Neural progenitor cell (in vitro differentiated cells): ENCODE measurements around the gene SYT1. TPM values are rescaled to one million over a fixed set of nuclear protein-coding genes. Genes with fewer than 3 reads are reported as not detected.
A peak's percentile ranks its signal among the peaks of the same experiment; 100 is the strongest.

ENCODE experiments used
- DNase-seq: peaks from one replicate; pipeline ENCODE4 v3.0.0-alpha.2; 2016; ENCODE audit warnings: low spot score
- H2AFZ ChIP-seq: fragments of 200-600 bp; sonication (generic); replicated peaks from 2 replicates; pipeline ENCODE4 v1.6.1; 2016; ENCODE audit warnings: antibody characterized with exemption
- H3F3A ChIP-seq: fragments of 200-600 bp; sonication (generic); 2 replicates; pipeline ENCODE4 v1.6.1; 2016; ENCODE audit warnings: antibody characterized with exemption, low read depth
- H3K27ac ChIP-seq: fragments of 200-600 bp; sonication (generic); 2 replicates; pipeline ENCODE4 v1.5.1; 2016; ENCODE audit warnings: mild to moderate bottlenecking
- H3K27me3 ChIP-seq: fragments of 200-600 bp; sonication (generic); 2 replicates; pipeline ENCODE4 v1.6.1; 2016; ENCODE audit warnings: mild to moderate bottlenecking, moderate library complexity
- H3K36me3 ChIP-seq: fragments of 200-600 bp; sonication (generic); 2 replicates; pipeline ENCODE4 v1.5.1; 2016
- H3K4me1 ChIP-seq: fragments of 200-600 bp; sonication (generic); 2 replicates; pipeline ENCODE4 v1.6.1; 2016; ENCODE audit warnings: mixed run types
- H3K4me2 ChIP-seq: fragments of 200-600 bp; sonication (generic); 2 replicates; pipeline ENCODE4 v1.6.1; 2016
- H3K4me3 ChIP-seq: fragments of 200-600 bp; sonication (generic); 2 replicates; pipeline ENCODE4 v1.5.1; 2016
- H3K79me2 ChIP-seq: fragments of 200-600 bp; sonication (generic); 2 replicates; pipeline ENCODE4 v1.6.1; 2016; ENCODE audit warnings: low read depth
- H3K9ac ChIP-seq: fragments of 200-600 bp; sonication (generic); 2 replicates; pipeline ENCODE4 v1.6.1; 2016
- H3K9me3 ChIP-seq: fragments of 200-600 bp; sonication (generic); 2 replicates; pipeline ENCODE4 v1.5.1; 2016; ENCODE audit warnings: low read depth
- H4K20me1 ChIP-seq: fragments of 200-600 bp; sonication (generic); 2 replicates; pipeline ENCODE4 v1.6.1; 2016; ENCODE audit warnings: low read depth
- H3K27ac Mint-ChIP-seq: 3 replicates; pipeline ENCODE4 v1.8.0; 2021; ENCODE audit warnings: mixed read lengths
- H3K27me3 Mint-ChIP-seq: 2 replicates; pipeline ENCODE4 v1.8.0; 2022; ENCODE audit warnings: low read depth, mild to moderate bottlenecking, inconsistent platforms, moderate library complexity, mixed read lengths; ENCODE audit not compliant: insufficient read depth
- H3K36me3 Mint-ChIP-seq: 3 replicates; pipeline ENCODE4 v1.8.0; 2021; ENCODE audit warnings: mixed read lengths
- H3K4me1 Mint-ChIP-seq: 3 replicates; pipeline ENCODE4 v1.8.0; 2021; ENCODE audit warnings: mixed read lengths
- H3K4me3 Mint-ChIP-seq: 3 replicates; pipeline ENCODE4 v1.8.0; 2021; ENCODE audit warnings: mild to moderate bottlenecking, moderate library complexity, mixed read lengths
- H3K9me3 Mint-ChIP-seq: 3 replicates; pipeline ENCODE4 v1.8.0; 2020; ENCODE audit warnings: mixed read lengths
- EZH2 ChIP-seq: fragments of 200-600 bp; sonication (generic); IDR thresholded peaks from 2 replicates; pipeline ENCODE4 v1.6.1; 2017; ENCODE audit warnings: antibody characterized with exemption, mild to moderate bottlenecking, moderate library complexity
- EZH2phosphoT487 ChIP-seq: fragments of 200-600 bp; sonication (generic); IDR thresholded peaks from 2 replicates; pipeline ENCODE4 v1.6.1; 2017; ENCODE audit warnings: antibody characterized with exemption
- total RNA-seq: library from RNA; depleted of rRNA; stranded (reverse); fragments of >200 nt; gene quantifications from 2 replicates; pipeline ENCODE4 v1.2.3, GENCODE V29; 2015; ENCODE audit warnings: low replicate concordance
- TF ChIP-seq, protein P1 (sequence below): fragments of 200-600 bp; sonication (generic); IDR thresholded peaks from 2 replicates; pipeline ENCODE4 v1.5.1; 2017; ENCODE audit warnings: antibody characterized with exemption, mild to moderate bottlenecking

SYT1 gene
- total RNA-seq, 1 donor from 2014 or later = 36.9 TPM

DNA sequence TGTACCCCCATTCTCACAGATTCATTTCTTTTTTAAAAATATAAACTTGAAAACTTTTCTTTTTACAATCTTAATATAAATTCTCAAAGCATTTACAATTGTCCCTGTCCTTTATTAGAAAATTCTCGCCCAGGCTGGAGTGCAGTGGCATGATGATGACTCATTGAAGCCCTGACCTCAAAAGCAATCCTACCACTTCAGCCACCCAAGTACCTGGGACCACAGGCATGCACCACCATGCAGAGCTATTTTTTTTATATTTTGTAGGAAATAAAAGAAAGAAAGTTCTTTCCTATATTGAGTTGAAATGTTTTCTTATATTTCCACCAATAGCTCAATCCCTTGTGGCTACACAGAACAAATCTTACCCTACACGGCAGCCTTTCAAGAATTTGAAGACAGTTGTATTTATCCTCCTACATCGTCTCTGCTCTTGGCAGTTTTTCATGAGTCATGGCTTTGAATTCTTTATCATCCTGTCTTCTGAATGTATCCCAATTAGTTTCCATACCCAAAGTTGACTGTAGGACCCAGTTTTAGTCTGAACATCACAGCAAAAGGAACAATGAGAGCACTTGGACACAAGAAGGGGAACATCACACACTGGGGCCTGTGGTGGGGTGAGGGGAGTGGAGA is 52.4 kb downstream of the SYT1 start:
- H3K4me2 ChIP-seq = no peak overlapping the region
- no peaks in the 10 kb centered on the region for H3K9me3 ChIP-seq
- H3K27me3 ChIP-seq = no peaks in the 10 kb centered on the region
- Mint-ChIP-seq H3K4me1 (peaks cover 6% of the 10 kb centered on the region), H3K27ac (peak overlapping the region; percentile 4), H3K36me3 (no peaks in the 10 kb centered on the region), H3K27me3 (no peaks in the 10 kb centered on the region), H3K4me3 (no peak overlapping the region), H3K9me3 (no peaks in the 10 kb centered on the region)
- no peak overlapping the region for H3K4me3 ChIP-seq
- no peak for DNase-seq
- H3K9ac ChIP-seq = no peak overlapping the region
- H3K36me3 ChIP-seq = no peaks in the 10 kb centered on the region
- H3K79me2 ChIP-seq = peaks cover 4% of the 10 kb centered on the region
- no peak overlapping the region for H2AFZ ChIP-seq
- H3F3A ChIP-seq = no peaks in the 10 kb centered on the region
- no peaks in the 10 kb centered on the region for H3K4me1 ChIP-seq
- H3K27ac ChIP-seq = no peak overlapping the region
- TF ChIP-seq EZH2phosphoT487 (no peak), EZH2 (no peak)
- TF ChIP-seq, protein P1, sequence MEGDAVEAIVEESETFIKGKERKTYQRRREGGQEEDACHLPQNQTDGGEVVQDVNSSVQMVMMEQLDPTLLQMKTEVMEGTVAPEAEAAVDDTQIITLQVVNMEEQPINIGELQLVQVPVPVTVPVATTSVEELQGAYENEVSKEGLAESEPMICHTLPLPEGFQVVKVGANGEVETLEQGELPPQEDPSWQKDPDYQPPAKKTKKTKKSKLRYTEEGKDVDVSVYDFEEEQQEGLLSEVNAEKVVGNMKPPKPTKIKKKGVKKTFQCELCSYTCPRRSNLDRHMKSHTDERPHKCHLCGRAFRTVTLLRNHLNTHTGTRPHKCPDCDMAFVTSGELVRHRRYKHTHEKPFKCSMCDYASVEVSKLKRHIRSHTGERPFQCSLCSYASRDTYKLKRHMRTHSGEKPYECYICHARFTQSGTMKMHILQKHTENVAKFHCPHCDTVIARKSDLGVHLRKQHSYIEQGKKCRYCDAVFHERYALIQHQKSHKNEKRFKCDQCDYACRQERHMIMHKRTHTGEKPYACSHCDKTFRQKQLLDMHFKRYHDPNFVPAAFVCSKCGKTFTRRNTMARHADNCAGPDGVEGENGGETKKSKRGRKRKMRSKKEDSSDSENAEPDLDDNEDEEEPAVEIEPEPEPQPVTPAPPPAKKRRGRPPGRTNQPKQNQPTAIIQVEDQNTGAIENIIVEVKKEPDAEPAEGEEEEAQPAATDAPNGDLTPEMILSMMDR = no peak
- H4K20me1 ChIP-seq = peaks cover 25% of the 10 kb centered on the region

DNA sequence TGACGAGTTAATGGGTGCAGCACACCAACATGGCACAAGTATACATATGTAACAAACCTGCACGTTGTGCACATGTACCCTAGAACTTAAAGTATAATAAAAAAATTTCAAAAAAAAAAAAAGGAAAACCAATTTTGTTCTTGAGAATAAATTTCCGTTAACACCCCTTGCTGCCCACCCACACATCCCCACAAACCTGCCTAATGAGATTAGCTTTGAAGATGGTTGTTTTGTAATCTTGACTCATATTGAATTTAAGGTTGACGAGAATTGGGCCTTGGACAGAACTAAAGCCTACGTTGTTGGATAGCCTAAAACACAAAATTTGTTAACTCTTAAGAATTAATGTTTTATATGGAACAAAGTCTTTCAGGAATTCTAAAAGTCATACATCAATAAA is 52.9 kb downstream of the SYT1 start:
- H3K4me3 ChIP-seq = no peak overlapping the region
- H3F3A ChIP-seq = no peaks in the 10 kb centered on the region
- peaks cover 4% of the 10 kb centered on the region for H3K79me2 ChIP-seq
- no peak overlapping the region for H2AFZ ChIP-seq
- Mint-ChIP-seq H3K27me3 (no peaks in the 10 kb centered on the region), H3K36me3 (no peaks in the 10 kb centered on the region), H3K4me3 (no peak overlapping the region), H3K27ac (peak overlapping the region; percentile 4), H3K4me1 (peaks cover 6% of the 10 kb centered on the region), H3K9me3 (no peaks in the 10 kb centered on the region)
- peaks cover 25% of the 10 kb centered on the region for H4K20me1 ChIP-seq
- no peaks in the 10 kb centered on the region for H3K4me1 ChIP-seq
- H3K27me3 ChIP-seq = no peaks in the 10 kb centered on the region
- no peak overlapping the region for H3K9ac ChIP-seq
- no peak overlapping the region for H3K27ac ChIP-seq
- no peak overlapping the region for H3K4me2 ChIP-seq
- TF ChIP-seq EZH2phosphoT487 (no peak), EZH2 (no peak)
- TF ChIP-seq, protein P1 = no peak
- H3K9me3 ChIP-seq = no peaks in the 10 kb centered on the region
- no peak for DNase-seq
- H3K36me3 ChIP-seq = no peaks in the 10 kb centered on the region

DNA sequence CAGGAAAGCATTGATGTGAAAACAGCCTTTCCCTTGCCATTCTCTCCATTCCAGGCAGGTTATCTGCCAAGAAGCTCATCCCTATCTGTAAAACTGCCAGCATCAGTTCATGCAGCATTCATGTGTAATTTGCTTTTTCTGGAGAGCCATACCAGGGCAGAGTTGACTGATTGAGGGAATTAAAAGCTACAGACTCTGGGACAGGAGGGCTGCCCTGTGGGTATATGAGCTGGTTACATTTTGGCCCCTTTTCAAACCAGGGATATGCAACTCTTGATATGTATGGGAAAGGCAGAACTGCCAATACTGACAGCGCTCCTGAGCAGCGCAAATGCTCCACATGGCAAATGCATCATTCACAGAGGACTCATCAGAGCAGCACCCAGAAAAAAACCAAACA is 53.7 kb downstream of the SYT1 start:
- Histone ChIP-seq H3K4me3 (no peak overlapping the region), H2AFZ (no peak overlapping the region), H4K20me1 (peaks cover 25% of the 10 kb centered on the region), H3K27ac (no peak overlapping the region), H3K4me1 (no peaks in the 10 kb centered on the region), H3K4me2 (no peak overlapping the region), H3K79me2 (peaks cover 4% of the 10 kb centered on the region), H3F3A (no peaks in the 10 kb centered on the region), H3K9me3 (no peaks in the 10 kb centered on the region), H3K36me3 (no peaks in the 10 kb centered on the region), H3K27me3 (no peaks in the 10 kb centered on the region), H3K9ac (no peak overlapping the region)
- peaks cover 6% of the 10 kb centered on the region for H3K4me1 Mint-ChIP-seq
- no peaks in the 10 kb centered on the region for H3K36me3 Mint-ChIP-seq
- TF ChIP-seq EZH2phosphoT487 (no peak), EZH2 (no peak)
- TF ChIP-seq, protein P1 = no peak
- H3K9me3 Mint-ChIP-seq = no peaks in the 10 kb centered on the region
- DNase-seq = no peak
- H3K4me3 Mint-ChIP-seq = no peak overlapping the region
- H3K27me3 Mint-ChIP-seq = no peaks in the 10 kb centered on the region
- no peak overlapping the region for H3K27ac Mint-ChIP-seq
